ENCODE measurements around the gene RSPH4A.
A peak's percentile ranks its signal among the peaks of the same experiment; 100 is the strongest.
"Not testable (repeated sequence)": the region's sequence is repeated elsewhere in the genome, so short reads cannot be mapped to it uniquely, and the experiment has no call there.

The RSPH4A gene

GRCh38 chr6:116631379-116631990 lies 15.2 kb downstream of the RSPH4A start:
- DNase-seq: no peak

DNA sequence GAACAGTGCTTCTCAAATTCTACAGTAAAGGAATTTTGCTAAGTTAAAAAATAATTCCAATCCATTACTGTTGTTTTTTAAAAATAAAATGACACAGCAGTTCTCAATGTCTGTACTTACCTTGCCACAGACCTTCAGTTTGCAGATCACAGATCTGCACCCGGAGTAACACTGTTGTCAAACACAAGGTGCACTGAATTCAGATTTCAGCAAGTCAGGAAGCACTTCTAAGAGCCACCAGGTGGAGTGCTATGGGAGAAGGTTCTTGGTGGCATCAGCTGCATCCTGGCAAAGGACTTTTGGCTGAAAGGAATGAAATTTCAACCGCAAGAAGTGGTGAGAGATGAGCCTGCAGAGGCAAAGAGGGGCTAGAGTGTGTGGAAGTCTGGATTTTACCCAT lies 17.4 kb downstream of the RSPH4A start:
- no peak for DNase-seq

- no peak for DNase-seq
These were observed 31.9 kb downstream of the RSPH4A start for GRCh38 chr6:116648156-116648555.

GRCh38 chr6:116649129-116649528 lies 32.9 kb downstream of the RSPH4A start:
- DNase-seq: no peak

- DNase-seq: no peak
These were observed 35.6 kb downstream of the RSPH4A start for GRCh38 chr6:116651916-116652315.

DNA sequence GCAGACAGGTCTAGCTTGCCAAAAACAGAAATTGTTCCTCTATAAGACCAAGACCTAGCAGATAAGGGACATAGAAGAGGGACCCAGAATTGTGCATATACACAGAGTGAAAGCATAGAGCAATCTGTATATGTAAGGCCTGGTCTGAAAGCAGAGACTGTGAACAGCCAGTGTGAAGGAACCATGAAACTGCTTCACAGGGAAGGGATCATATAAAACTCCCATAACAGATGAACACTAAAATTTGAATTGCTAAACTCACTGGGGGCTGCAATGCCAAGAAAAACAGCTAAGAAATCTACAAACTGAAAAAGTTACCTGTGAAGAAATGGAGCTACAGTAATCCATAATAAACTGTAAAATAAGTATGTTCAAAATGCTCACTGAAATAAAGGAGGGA lies 45.3 kb downstream of the RSPH4A start:
- DNase-seq: no peak

DNA sequence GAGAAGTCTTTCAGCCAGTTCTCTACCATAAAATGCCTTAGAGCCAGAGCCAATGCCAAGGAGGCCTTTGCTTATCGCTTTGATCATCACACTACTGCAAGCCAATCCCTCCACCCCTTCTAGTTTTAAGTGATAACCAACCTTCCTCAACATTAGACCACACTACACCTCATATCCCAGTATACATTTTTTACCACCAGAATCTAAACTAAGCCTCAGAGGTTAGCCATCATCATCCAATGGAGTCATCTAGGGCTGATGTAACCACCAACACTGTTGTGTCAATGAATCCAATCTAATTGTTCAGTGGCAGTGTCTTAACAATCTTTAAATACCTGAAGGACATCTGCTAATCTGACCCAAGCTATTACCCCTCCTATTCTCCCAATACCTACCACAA lies 45.9 kb downstream of the RSPH4A start:
- no peak for DNase-seq

DNA sequence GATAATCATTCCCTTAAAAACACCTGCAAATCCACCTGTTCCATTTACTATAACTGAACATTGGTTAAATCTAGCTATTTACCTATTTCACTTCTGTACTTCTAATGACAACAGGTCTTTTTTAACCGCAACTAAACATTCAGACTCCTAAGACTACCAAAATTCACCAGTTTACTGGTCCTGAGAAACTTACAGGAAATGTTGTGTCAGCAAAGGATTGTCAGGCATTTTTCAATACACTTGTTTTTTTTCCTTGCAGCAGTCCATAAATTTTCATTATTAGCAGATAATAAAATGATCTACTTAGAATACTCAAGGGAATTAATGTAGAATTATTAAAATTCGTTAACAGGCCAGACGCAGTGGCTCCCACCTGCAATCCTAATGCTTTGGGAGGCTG lies 47.0 kb downstream of the RSPH4A start:
- no peak for DNase-seq

- DNase-seq: not testable (repeated sequence)
These were observed 47.9 kb downstream of the RSPH4A start for GRCh38 chr6:116664169-116664568.

DNA sequence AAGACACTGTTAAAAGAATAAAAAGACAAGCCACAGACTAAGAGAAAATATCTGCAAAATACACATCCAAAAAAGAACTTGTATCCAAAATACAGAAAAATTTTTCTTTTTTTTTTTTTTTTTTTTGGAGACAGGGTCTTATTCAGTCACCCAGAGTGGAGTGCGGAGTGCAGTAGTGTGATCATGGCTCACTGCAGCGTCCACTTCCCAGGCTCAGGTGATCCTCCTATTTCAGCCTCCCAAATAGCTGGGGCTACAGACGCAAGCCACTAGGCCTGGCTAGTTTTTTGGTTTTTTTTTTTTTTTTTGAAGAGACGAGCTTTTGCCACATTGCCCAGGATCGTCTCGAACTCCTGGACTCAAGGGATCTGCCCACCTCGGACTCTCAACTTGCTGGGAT lies 49.2 kb downstream of the RSPH4A start:
- no peak for DNase-seq

- no peak for DNase-seq
These were observed 50.6 kb downstream of the RSPH4A start for GRCh38 chr6:116666869-116667268.

- DNase-seq: no peak
These were observed 51.3 kb downstream of the RSPH4A start for GRCh38 chr6:116667623-116668022.

DNA sequence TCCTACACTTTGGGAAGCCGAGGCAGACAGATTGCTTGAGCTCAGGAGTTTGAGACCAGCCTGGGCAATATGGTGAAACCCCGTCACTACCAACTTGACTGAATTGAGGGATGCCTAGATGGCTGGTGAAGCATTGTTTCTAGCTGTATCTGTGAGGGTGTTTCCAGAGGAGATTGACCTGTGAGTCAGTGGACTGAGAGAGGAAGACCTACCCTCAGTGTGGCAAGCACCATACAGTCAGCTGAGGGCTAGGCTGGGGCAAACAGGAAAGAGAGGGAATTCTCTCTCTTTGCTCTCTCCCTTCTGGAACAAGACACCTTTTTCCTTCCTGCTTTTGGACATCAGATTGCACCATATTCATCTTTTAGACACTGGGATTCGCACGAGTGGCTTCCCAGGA lies 56.0 kb downstream of the RSPH4A start:
- no peak for DNase-seq

DNA sequence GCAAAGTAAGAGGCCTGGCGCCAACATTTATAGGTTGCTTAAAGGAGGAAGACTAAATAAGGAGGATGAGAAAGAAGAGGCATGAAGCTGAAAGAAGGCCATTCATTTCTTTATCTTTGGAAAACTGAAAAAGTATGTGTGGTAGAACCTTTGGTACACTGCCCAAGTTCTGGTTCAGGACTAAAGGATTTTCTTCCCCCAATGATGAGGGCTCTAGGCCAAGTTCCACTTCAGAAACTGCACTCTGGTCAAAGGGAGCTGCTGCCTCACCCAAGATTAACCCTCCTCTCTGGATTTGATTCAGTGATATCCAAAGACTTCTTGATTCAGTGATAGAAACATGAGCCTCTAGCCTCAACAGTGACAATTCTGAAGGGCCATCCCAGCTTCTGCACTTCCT lies 59.7 kb downstream of the RSPH4A start:
- DNase-seq: no peak

GRCh38 chr6:116680880-116681672 lies 64.8 kb downstream of the RSPH4A start, which contains the start of gene KPNA5:
Gene KPNA5, plus strand, starts transcription at chr6:116681211. Its CDS starts 124 bp downstream, at chr6:116681335.
- DNase-seq: peak; percentile 95

DNA sequence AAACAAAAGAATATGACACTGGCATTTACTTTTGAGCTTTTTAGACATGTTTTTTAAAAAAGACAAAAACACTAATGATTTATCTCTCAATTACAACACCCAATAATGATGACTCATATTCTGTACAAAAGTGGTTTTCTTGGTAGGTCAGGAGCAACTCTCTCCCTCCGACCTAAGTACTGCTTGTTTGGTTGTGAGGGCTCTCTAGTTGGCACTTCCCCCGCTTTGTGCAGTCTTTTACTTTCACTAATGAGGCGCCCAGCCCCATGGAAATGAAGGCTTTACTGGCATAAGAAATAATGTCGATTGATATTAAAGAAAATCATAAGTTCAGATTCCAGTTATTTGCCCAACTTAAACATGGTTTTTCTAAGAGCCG lies 66.0 kb downstream of the RSPH4A start:
- DNase-seq: no peak

Measured in NCI-H345 (cell line).